Stimulated activated naive B cell treated with anti-CD40 and anti-IgM and Interleukin-4, amounts not matched to agents 10 μg/mL and 1 μg/mL and 100 μg/mL, for 72 hours (primary cell): ENCODE data around the gene MYRIP.
"Not testable (repeated sequence)": the region's sequence is repeated elsewhere in the genome, so short reads cannot be mapped to it uniquely, and the experiment has no call there.

Experiments
- ATAC-seq, 2 donors: fragments of 150-1000 bp; cut with Tn5 transposase; replicated peaks; 2 replicates each; pipeline ENCODE4 v1.10.0; 2021; ENCODE audit warnings: moderate library complexity in 1 of 2
- DNase-seq: peaks from one replicate; pipeline ENCODE4 v3.0.0; 2021
- H3K27ac Mint-ChIP-seq: one replicate; pipeline ENCODE4 v1.8.0; 2022; ENCODE audit warnings: mild to moderate bottlenecking, mixed read lengths
- H3K27me3 Mint-ChIP-seq, 2 donors: one replicate each; pipeline ENCODE4 v1.8.0; 2022; ENCODE audit warnings: mixed read lengths in 2 of 2
- H3K36me3 Mint-ChIP-seq, 2 donors: one replicate each; pipeline ENCODE4 v1.8.0; 2022; ENCODE audit warnings: mixed read lengths in 2 of 2, mild to moderate bottlenecking in 1 of 2
- H3K4me1 Mint-ChIP-seq, 2 donors: one replicate each; pipeline ENCODE4 v1.8.0; 2022; ENCODE audit warnings: mixed read lengths in 2 of 2, mild to moderate bottlenecking in 1 of 2
- H3K4me3 Mint-ChIP-seq, 2 donors: one replicate each; pipeline ENCODE4 v1.8.0; 2022; ENCODE audit warnings: mild to moderate bottlenecking in 2 of 2, mixed read lengths in 2 of 2, moderate library complexity in 1 of 2
- H3K9me3 Mint-ChIP-seq, 2 donors: one replicate each; pipeline ENCODE4 v1.8.0; 2022; ENCODE audit warnings: mixed read lengths in 2 of 2, mild to moderate bottlenecking in 1 of 2

The MYRIP gene

GRCh38 chr3:40057786-40058185 lies 248.4 kb downstream of the MYRIP start:
- no peak overlapping the region for H3K4me3 Mint-ChIP-seq
- no peaks in the 10 kb centered on the region for H3K4me1 Mint-ChIP-seq
- no peak for ATAC-seq
- H3K27ac Mint-ChIP-seq, result no peak overlapping the region
- no peaks in the 10 kb centered on the region for H3K36me3 Mint-ChIP-seq
- DNase-seq, result no peak
- H3K27me3 Mint-ChIP-seq, result peaks cover 0 to 11% of the 10 kb centered on the region in 2 donors
- peaks cover 0 to 5% of the 10 kb centered on the region in 2 donors for H3K9me3 Mint-ChIP-seq

GRCh38 chr3:40068636-40069035 lies 259.2 kb downstream of the MYRIP start:
- Mint-ChIP-seq H3K9me3 (no peaks in the 10 kb centered on the region), H3K27ac (no peak overlapping the region), H3K4me3 (no peak overlapping the region), H3K4me1 (no peaks in the 10 kb centered on the region), H3K36me3 (no peaks in the 10 kb centered on the region), H3K27me3 (peaks cover 0 to 6% of the 10 kb centered on the region in 2 donors)
- DNase-seq, result no peak
- ATAC-seq, result no peak

GRCh38 chr3:40070816-40071215 lies 261.4 kb downstream of the MYRIP start:
- Mint-ChIP-seq H3K36me3 (no peaks in the 10 kb centered on the region), H3K27me3 (peaks cover 0 to 6% of the 10 kb centered on the region in 2 donors), H3K9me3 (no peaks in the 10 kb centered on the region), H3K27ac (no peak overlapping the region), H3K4me1 (no peaks in the 10 kb centered on the region), H3K4me3 (no peak overlapping the region)
- no peak for ATAC-seq
- no peak for DNase-seq

- Mint-ChIP-seq H3K4me3 (no peak overlapping the region), H3K36me3 (no peaks in the 10 kb centered on the region)
- ATAC-seq, result no peak
These were observed 262.4 kb downstream of the MYRIP start for GRCh38 chr3:40071683-40072238.

GRCh38 chr3:40073310-40074007 lies 264.1 kb downstream of the MYRIP start:
- Mint-ChIP-seq H3K9me3 (no peaks in the 10 kb centered on the region), H3K27me3 (peaks cover 0 to 6% of the 10 kb centered on the region in 2 donors), H3K36me3 (no peaks in the 10 kb centered on the region), H3K27ac (no peak overlapping the region), H3K4me1 (no peaks in the 10 kb centered on the region), H3K4me3 (no peak overlapping the region)
- peak; percentile 60 to 87 for ATAC-seq
- no peak for DNase-seq

More at GRCh38 chr3:40071683-40072238, 262.4 kb downstream of the MYRIP start:
- Mint-ChIP-seq H3K4me1 (no peaks in the 10 kb centered on the region), H3K27ac (no peak overlapping the region), H3K27me3 (peaks cover 0 to 6% of the 10 kb centered on the region in 2 donors), H3K9me3 (no peaks in the 10 kb centered on the region)
- DNase-seq, result no peak

GRCh38 chr3:40077139-40077538 lies 267.7 kb downstream of the MYRIP start:
- not testable (repeated sequence) for H3K4me3 Mint-ChIP-seq, ATAC-seq, H3K27ac Mint-ChIP-seq, H3K36me3 Mint-ChIP-seq, DNase-seq, H3K27me3 Mint-ChIP-seq, H3K4me1 Mint-ChIP-seq
- peaks cover 5 to 13% of the 10 kb centered on the region in 2 donors for H3K9me3 Mint-ChIP-seq

- not testable (repeated sequence) for DNase-seq, H3K4me3 Mint-ChIP-seq, H3K27me3 Mint-ChIP-seq, H3K36me3 Mint-ChIP-seq, H3K27ac Mint-ChIP-seq, ATAC-seq, H3K4me1 Mint-ChIP-seq
- H3K9me3 Mint-ChIP-seq, result peaks cover 5 to 15% of the 10 kb centered on the region in 2 donors
These were observed 268.6 kb downstream of the MYRIP start for GRCh38 chr3:40077828-40078492.

- Mint-ChIP-seq H3K4me3 (no peak overlapping the region), H3K27ac (no peak overlapping the region), H3K36me3 (no peaks in the 10 kb centered on the region), H3K9me3 (peaks cover 5 to 17% of the 10 kb centered on the region in 2 donors), H3K4me1 (no peaks in the 10 kb centered on the region), H3K27me3 (peaks cover 0 to 4% of the 10 kb centered on the region in 2 donors)
- DNase-seq, result no peak
- ATAC-seq, result no peak
These were observed 269.2 kb downstream of the MYRIP start for GRCh38 chr3:40078590-40078989.

- no peaks in the 10 kb centered on the region for H3K4me1 Mint-ChIP-seq
- ATAC-seq, result no peak
- no peak overlapping the region for H3K27ac Mint-ChIP-seq
- H3K9me3 Mint-ChIP-seq, result peaks cover 5 to 17% of the 10 kb centered on the region in 2 donors
- no peaks in the 10 kb centered on the region for H3K36me3 Mint-ChIP-seq
- no peak for DNase-seq
- peaks cover 0 to 4% of the 10 kb centered on the region in 2 donors for H3K27me3 Mint-ChIP-seq
- H3K4me3 Mint-ChIP-seq, result no peak overlapping the region
These were observed 269.9 kb downstream of the MYRIP start for GRCh38 chr3:40079203-40079846.

- Mint-ChIP-seq H3K4me1 (no peaks in the 10 kb centered on the region), H3K27ac (no peak overlapping the region), H3K4me3 (no peak overlapping the region), H3K36me3 (no peaks in the 10 kb centered on the region), H3K9me3 (peaks cover 5 to 17% of the 10 kb centered on the region in 2 donors), H3K27me3 (peaks cover 0 to 4% of the 10 kb centered on the region in 2 donors)
- DNase-seq, result no peak
- no peak for ATAC-seq
These were observed 270.4 kb downstream of the MYRIP start for GRCh38 chr3:40079847-40080240.

GRCh38 chr3:40083066-40083465 lies 273.7 kb downstream of the MYRIP start:
- peaks cover 5 to 17% of the 10 kb centered on the region in 2 donors for H3K9me3 Mint-ChIP-seq
- DNase-seq (no peak), ATAC-seq (no peak)
- no peaks in the 10 kb centered on the region for H3K4me1 Mint-ChIP-seq
- no peak overlapping the region for H3K27ac Mint-ChIP-seq
- H3K4me3 Mint-ChIP-seq, result no peak overlapping the region
- peaks cover 0 to 4% of the 10 kb centered on the region in 2 donors for H3K27me3 Mint-ChIP-seq
- H3K36me3 Mint-ChIP-seq, result no peaks in the 10 kb centered on the region

GRCh38 chr3:40084424-40084823 lies 275.0 kb downstream of the MYRIP start:
- H3K9me3 Mint-ChIP-seq, result peaks cover 5 to 17% of the 10 kb centered on the region in 2 donors
- H3K4me1 Mint-ChIP-seq, DNase-seq, H3K27ac Mint-ChIP-seq, H3K4me3 Mint-ChIP-seq, H3K27me3 Mint-ChIP-seq, H3K36me3 Mint-ChIP-seq, ATAC-seq: not testable (repeated sequence)

- H3K9me3 Mint-ChIP-seq, result peaks cover 0 to 4% of the 10 kb centered on the region in 2 donors
- H3K4me3 Mint-ChIP-seq, result no peak overlapping the region
- no peaks in the 10 kb centered on the region for H3K4me1 Mint-ChIP-seq
- no peak overlapping the region for H3K27ac Mint-ChIP-seq
- DNase-seq (no peak), ATAC-seq (no peak)
- H3K36me3 Mint-ChIP-seq, result no peaks in the 10 kb centered on the region
- no peaks in the 10 kb centered on the region for H3K27me3 Mint-ChIP-seq
These were observed 277.8 kb downstream of the MYRIP start for GRCh38 chr3:40086890-40087883.
